HG02642 (cell line): ENCODE data around the gene SSH3.

Experiments used
- ATAC-seq: cut with Tn5 transposase; IDR thresholded peaks from one replicate; pipeline ENCODE4 v1.9.1; 2021; ENCODE audit warnings: mild to moderate bottlenecking; ENCODE audit not compliant: unreplicated experiment, poor library complexity

The SSH3 gene

GRCh38 chr11:67267188-67268080 lies 35.9 kb upstream of the SSH3 start:
- ATAC-seq = no peak

DNA sequence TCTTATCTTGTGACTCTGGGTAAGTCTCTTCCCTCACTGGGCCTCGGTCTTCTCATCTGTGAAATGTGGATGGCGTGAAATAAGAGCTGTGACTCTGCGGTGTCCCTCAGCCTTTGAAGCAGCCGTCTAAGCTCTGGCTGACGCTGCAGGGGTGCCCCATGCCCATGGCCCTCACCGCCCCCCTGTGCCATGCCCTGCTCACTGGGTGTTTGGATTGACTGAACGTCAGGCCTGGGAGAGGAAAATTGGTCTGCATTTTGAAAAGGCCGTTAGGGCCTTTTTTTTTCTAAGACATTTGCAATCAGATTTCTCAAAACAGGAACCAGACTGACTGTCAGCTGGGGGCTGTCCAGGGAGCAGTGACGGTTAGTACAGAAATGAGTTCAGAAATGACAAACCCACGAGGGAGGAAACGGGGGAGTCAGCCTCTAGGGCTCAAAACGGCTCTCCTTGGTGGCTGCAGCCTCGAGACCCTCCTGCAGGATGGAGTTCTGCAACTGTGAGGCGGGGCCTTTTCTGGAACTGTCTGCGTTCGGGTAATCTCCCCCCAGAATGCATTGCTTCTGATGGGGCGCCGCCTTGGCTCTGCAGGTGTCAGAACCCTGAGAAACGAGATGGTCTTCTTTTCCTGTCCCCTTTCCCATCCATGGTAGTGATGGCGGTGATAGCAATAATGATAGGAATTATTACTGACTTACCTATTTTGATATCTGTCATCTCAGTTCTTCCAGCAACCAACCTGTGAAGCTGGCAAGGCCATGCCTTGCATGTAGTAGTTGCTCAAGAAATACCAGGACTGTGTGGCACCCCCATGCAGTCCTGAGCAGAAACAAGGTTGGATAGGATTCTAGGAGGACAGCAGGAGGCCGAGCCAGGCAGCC lies 35.0 kb upstream of the SSH3 start:
- no peak for ATAC-seq

DNA sequence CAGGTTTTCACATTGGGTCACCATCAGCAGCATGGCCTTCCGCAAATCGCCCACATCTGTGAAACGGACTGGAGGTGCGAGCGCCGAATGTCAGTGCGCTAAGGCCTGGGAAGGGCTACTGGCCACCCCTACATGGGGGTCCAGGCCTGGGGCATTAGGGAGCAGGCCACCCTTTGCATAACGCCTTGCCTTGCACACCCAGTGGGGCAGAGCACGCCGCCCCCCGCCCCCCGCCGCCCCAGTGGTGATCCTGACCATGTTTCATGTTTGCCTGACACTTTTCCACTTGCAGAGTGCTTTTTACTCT lies 34.4 kb upstream of the SSH3 start:
- no peak for ATAC-seq

DNA sequence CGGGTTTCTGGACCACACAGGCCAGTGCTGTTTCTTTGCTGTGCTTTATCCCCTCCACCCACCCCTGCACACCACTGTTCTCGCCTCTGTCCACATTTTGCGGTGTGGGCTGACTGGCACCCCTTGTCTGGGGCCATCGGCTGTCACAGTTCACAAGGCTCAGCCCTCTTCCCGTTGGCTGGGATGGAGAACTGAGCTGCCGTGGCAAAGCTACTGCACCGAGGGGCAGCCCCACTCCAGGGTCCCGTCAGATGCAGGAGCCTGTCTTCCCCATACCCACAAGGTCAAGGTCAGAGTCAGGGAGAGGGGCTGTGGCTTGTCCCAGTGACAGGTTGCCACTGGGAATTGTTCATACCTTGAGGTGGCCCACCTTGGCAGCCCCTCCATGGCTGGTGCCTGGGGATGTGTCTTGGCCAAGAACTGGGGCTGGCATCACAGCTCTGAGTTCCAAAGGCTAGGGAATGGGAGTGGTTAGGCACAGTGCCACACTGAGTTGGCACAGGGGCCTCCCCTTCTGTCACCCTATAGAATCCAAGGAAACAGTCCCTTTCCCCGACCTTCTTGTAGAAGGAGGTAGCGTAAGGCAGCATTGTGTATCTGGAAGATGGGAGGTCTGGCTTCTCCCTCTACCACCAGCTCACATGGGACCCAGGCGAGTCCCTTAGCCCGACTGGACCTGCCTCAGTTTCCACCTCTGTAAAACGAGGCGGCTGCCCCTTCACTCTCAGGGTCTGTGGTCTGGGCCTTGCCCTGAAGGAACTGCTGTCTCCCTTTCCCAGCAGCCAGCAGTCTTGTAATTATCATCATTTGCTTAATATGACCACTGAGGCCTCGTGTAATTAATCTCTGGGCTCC lies 33.7 kb upstream of the SSH3 start:
- no peak for ATAC-seq

- ATAC-seq = no peak
Measured at GRCh38 chr11:67270256-67271204, 32.8 kb upstream of the SSH3 start.

- no peak for ATAC-seq
Measured at GRCh38 chr11:67271205-67271540, 32.2 kb upstream of the SSH3 start.

DNA sequence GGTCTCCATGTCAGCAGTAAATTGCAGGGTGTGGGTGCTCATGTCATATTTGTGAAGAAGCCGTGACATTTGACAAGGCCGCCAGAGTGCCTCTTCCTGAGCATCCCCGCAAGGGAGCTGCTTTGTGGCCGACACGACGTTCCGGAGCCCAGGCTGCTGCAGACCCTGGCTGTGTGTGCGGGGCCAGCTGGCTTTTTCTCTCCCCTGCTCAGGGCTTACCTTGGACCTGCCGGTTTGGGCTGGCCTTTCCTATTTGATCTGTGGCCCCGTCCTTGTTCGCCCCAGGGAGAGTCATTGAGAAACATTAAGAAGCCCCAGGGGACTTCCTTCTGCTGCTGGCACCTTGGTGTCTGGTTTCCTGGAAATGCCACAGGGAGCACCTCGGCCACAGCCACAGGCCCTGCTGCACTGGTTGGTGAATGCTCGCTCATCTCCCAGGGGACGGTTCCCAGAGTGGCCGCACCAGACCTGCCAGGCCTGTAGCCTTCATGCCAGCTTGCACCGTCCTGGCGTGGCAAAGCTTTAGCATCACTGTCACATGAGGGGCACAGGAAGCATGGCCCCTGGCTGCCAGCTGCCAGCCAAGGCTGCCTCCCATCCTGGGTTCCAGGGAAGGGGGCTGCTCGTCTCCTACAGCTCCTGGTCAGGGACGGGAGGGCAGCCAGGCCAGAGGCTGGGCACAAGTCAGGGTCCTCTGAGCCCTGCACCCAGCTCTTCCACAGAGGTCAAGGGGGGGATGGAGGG lies 31.6 kb upstream of the SSH3 start:
- no peak for ATAC-seq

DNA sequence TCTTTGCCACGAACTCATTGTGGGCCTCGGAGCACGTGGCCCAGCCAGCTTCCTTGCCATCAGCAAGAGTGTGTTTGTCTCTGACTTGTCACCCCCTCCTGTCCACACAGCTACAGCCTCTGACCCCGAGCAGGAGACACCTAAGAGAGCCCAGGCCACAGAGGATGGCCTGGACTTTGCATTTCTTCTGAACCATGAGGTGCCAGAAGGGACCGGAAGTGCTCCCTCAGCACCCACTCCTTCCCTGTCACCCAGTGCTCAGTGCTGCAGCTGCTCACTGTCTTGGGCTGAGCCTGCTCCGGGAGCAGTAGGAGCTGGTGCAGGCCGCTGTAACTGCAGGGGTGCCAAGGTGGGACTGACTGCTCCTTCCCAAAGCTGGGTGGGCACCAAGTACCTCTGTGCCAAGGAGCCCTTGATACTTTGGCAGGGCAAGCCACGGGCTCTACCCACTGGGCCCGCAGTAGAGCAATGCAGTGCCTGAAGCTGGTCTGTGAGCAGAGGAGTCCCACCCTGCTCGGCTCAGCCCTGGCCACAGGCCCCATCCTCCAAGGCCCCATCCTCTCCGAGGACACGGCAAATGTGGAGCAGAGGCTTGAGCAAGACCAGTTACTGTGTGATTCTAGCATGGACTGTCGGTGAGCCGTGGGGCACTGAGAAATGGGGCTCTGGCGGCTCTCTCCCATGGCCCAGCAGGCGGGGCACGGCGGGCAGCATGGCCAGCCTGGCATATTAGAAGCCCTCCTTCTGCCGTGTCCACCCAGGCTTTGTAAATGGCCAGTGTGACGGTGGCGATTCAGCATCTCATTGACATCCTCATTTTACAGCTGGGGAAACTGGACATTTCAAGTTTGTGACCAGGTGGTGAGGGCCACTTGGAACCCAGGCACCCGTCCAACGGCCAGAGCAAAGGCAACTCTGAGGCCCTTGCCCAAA lies 30.7 kb upstream of the SSH3 start:
- no peak for ATAC-seq

DNA sequence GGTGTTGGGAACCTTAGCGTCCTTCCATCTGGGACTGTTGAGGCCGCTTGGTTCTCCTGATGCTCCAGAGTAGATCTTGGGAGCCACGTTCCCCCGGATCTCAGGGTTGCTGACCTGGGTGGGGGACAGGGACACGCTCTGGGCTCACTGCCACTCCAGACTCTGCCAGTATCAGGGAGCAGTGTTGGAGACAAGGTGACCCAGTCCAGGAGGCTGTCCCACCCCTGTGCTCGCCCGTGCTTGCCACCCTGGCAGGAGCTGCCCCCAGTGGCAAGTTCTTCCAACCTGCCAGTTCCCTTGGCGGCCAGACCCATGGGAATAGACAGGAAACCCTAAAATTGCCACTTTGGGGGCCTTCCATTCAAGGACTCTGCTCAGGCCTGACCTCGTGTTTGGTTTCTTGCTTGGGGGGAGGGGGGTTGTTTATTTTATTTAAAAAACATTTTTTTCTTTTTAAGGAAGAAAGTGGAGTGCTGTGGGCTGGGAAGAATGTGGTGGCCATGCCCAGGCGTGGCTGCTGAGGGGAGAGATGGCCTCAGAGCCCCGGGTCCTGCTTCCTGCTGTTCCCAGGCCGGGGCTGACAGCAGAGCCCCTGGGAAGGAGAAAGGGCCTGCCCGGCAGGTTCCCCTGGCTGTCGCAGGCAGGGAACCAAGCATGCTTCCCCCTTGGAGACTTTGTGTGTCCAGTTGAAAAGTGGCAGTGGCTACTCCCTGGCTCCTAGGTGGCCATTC lies 29.9 kb upstream of the SSH3 start:
- ATAC-seq = no peak

DNA sequence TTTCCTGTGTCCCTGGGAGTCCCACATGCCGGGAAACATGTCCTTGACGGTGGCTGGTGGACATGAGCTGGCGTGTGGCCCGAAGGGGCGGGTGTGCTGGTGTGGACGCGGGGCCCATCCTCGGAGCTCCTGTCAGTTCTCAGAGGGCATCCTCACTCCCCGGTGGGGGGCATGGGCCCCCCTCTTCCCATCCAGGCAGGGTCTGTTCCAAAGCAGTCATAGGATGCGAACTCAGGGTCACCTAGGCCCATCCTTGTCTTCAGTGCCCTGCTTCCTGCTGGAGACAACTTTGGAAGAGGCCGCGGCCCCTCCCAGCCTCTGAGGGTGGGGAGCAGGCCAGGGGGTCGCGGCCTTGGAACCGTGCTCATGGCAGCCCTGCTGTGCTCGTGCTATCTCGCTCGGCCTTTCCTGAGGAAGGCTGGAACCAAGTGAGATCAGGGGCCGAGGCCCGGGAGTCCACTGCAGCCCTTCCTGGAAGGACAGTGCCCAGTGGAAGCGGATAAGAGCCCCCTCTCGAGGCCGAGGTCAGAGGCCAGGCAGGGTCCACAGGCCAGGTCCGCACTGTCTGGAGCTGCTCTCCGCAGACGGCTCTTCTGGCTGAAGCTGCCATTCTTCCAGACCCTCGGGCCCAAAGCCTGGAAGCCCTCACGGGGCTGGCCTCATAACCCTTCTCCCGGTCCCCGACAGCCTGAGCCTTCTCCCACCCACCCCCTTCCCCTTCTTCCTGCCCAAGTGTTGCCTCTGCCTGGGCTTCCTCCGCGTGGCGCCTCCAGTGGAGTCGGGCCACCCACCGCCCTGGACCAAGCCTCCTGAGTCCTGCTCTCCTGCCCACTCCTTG lies 28.3 kb upstream of the SSH3 start:
- no peak for ATAC-seq

DNA sequence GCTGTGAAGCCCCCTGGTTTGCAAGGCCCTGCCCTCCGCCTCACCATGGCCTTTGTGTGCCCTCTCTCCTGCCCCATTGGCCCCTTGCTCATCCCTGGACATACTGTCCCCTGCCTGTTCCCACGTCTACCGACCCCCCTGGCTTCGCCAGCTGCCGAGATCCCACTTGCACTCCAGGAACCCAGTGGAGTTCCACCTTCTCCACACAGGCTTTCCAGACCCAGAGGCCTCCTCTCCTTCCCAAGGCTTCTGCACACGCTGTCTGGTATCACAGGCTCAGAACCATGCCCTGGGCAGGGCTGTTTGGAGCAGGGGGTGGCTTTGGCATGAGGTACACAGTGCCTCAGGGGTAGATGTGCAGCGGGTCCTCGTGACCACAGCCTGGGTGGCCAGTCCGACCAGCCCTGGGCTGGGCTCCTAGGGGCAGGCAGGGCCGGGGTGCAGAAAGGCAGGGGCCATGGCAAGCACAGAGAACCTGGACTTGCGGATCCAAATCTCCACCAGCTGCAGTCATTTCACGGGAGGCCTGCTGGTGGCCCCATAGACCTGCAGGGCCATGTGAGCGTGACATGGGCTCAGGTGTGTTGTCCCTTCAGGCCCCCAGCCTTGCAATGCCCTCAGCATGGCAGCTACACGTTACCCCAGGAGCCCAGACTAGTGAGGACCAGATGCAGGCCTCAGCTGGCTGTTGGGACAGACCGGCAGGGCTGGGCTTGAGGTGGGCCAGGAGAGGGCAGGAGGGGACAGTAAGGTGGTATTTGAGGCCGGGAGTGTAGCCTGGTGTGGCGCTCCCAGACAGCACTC lies 27.5 kb upstream of the SSH3 start:
- ATAC-seq = no peak

DNA sequence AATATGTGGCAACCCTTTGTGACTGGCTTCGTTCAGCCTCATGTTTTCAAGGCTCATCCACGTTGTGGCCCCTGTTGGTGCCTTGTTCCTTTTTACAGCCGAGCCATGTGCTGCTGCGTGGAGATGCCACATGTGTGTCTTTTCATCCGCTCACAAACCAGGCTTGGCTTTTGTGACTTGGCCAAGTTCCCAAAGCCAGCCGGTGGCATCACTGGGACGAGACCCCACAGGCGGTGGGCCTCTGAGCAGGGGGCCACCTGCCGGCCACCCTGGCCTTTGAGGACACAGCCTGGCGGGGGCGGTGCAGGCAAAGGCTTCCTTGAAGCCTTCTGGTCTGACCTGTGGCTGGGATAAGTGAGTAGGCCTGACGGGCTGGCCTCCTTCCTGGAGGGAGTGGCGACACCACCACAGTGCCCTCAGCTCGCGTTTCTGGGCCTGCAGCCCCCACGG lies 26.5 kb upstream of the SSH3 start:
- ATAC-seq = peak; percentile 23

GRCh38 chr11:67277231-67277961 lies 25.9 kb upstream of the SSH3 start:
- ATAC-seq = peak; percentile 73

DNA sequence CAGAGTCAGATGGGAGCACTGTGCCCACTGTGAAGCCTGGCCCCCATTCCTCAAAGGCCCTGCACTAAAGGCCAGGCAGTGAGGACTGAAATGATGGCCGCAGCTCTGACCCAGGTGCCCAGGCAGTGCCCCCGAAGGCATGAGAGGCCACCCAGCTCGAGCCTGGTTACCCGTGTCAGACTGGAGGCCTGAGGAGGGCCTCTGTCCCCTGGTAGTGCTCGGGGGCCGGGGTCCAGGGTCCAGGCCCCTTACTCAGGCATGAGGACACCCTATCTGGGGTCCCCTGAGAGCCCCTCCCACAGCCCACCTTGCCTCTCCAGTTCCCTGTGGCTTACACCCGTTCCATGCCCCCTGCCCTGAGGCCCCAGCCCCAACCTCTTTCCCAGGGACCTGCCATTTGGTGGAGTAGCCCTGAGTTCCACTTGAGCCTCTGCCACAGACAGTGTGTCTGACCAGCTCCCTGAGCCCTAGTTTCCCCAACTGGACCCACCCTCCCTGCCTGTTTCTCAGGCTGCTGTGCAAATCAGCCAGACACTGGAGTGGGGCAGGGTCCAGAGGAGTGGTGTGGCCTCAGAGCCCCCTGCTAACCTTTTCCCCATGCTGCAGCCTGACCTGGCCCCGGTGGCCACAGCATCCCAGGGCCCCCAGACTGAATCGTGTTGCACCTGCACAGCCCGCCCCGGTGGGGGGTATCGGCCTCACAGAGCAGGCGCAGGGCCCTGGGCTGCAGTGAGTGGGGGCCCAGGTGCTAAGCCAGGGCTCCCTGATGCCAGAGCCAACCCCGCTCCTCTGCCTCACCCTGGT lies 25.0 kb upstream of the SSH3 start:
- no peak for ATAC-seq
